ENCODE results near the gene SUFU. TPM values are rescaled to one million over a fixed set of nuclear protein-coding genes. Genes with fewer than 3 reads are reported as not detected.
A peak's percentile ranks its signal among the peaks of the same experiment; 100 is the strongest.

SUFU gene
- total and polyA plus RNA-seq, 2 experiments from 2014 or later: 10.9 to 18.2 TPM

GRCh38 chr10:102604439-102604841, 100.7 kb downstream of the SUFU start:
- no peaks in the 10 kb centered on the region for H4K20me1 ChIP-seq (ENCODE audit: insufficient read depth, poor library complexity, severe bottlenecking)
- H3K9me3 ChIP-seq (ENCODE audit: low read depth): no peaks in the 10 kb centered on the region
- H3K9me2 ChIP-seq (replicated peaks; ENCODE audit: insufficient read depth): no peaks in the 10 kb centered on the region
- no peaks in the 10 kb centered on the region for H3K27me3 ChIP-seq
- H3K36me3 ChIP-seq (replicated peaks; ENCODE audit: insufficient read depth, low read depth): no peaks in the 10 kb centered on the region
- TF ChIP-seq CTCF (IDR thresholded peaks at IDR 0.05; ENCODE audit: poor library complexity): no peak
- no peak for TF ChIP-seq EZH2 (IDR thresholded peaks at IDR 0.05; ENCODE audit: borderline replicate concordance)
- no peak for TF ChIP-seq EZH2phosphoT487 (IDR thresholded peaks at IDR 0.05; ENCODE audit: low read depth, severe bottlenecking, unreplicated experiment)
- no peak overlapping the region for H3K4me2 ChIP-seq
- H3K4me3 ChIP-seq: no peak overlapping the region
- WGBS (ENCODE audit: low lambda C conversion rate, missing lambda C conversion rate): 53% methylated on average over 6 of the region's 6 CpGs
- no peaks in the 10 kb centered on the region for H3K79me2 ChIP-seq
- H3K27ac ChIP-seq: peak overlapping the region; percentile 76
- H3K4me1 ChIP-seq (ENCODE audit: insufficient read depth): peaks cover 28% of the 10 kb centered on the region
- no peak overlapping the region for H2AFZ ChIP-seq
- peak; percentile 76 for DNase-seq (ENCODE audit: low spot score)

- peaks cover 20% of the 10 kb centered on the region for H3K4me1 ChIP-seq (ENCODE audit: insufficient read depth)
- H3K9me3 ChIP-seq (ENCODE audit: low read depth): no peaks in the 10 kb centered on the region
- peak overlapping the region; percentile 76 for H3K27ac ChIP-seq
- no peak overlapping the region for H3K4me2 ChIP-seq
- no peaks in the 10 kb centered on the region for H4K20me1 ChIP-seq (ENCODE audit: insufficient read depth, poor library complexity, severe bottlenecking)
- peak; percentile 4 for DNase-seq (ENCODE audit: low spot score)
- H3K36me3 ChIP-seq (replicated peaks; ENCODE audit: insufficient read depth, low read depth): no peaks in the 10 kb centered on the region
- no peaks in the 10 kb centered on the region for H3K27me3 ChIP-seq
- H3K79me2 ChIP-seq: no peaks in the 10 kb centered on the region
- no peak overlapping the region for H2AFZ ChIP-seq
- 85% methylated on average over 5 of the region's 5 CpGs for WGBS (ENCODE audit: low lambda C conversion rate, missing lambda C conversion rate)
- no peak overlapping the region for H3K4me3 ChIP-seq
- no peaks in the 10 kb centered on the region for H3K9me2 ChIP-seq (replicated peaks; ENCODE audit: insufficient read depth)
- TF ChIP-seq EZH2phosphoT487 (IDR thresholded peaks at IDR 0.05; ENCODE audit: low read depth, severe bottlenecking, unreplicated experiment): no peak
- no peak for TF ChIP-seq CTCF (IDR thresholded peaks at IDR 0.05; ENCODE audit: poor library complexity)
- TF ChIP-seq EZH2 (IDR thresholded peaks at IDR 0.05; ENCODE audit: borderline replicate concordance): no peak
Measured at GRCh38 chr10:102605712-102606111, 101.9 kb downstream of the SUFU start.

- DNase-seq (ENCODE audit: low spot score): no peak
- Histone ChIP-seq H3K4me2 (no peak overlapping the region), H3K79me2 (no peaks in the 10 kb centered on the region), H3K4me3 (no peak overlapping the region), H4K20me1 (ENCODE audit: insufficient read depth, poor library complexity, severe bottlenecking) (no peaks in the 10 kb centered on the region), H3K27me3 (no peaks in the 10 kb centered on the region), H3K9me2 (replicated peaks; ENCODE audit: insufficient read depth) (no peaks in the 10 kb centered on the region), H3K4me1 (ENCODE audit: insufficient read depth) (peaks cover 22% of the 10 kb centered on the region), H2AFZ (no peak overlapping the region), H3K9me3 (ENCODE audit: low read depth) (no peaks in the 10 kb centered on the region), H3K36me3 (replicated peaks; ENCODE audit: insufficient read depth, low read depth) (no peaks in the 10 kb centered on the region), H3K27ac (no peak overlapping the region)
- TF ChIP-seq CTCF (IDR thresholded peaks at IDR 0.05; ENCODE audit: poor library complexity): no peak
- no peak for TF ChIP-seq EZH2 (IDR thresholded peaks at IDR 0.05; ENCODE audit: borderline replicate concordance)
- TF ChIP-seq EZH2phosphoT487 (IDR thresholded peaks at IDR 0.05; ENCODE audit: low read depth, severe bottlenecking, unreplicated experiment): no peak
- 81% methylated on average over 2 of the region's 2 CpGs for WGBS (ENCODE audit: low lambda C conversion rate, missing lambda C conversion rate)
Measured at GRCh38 chr10:102608487-102608886, 104.7 kb downstream of the SUFU start.

- peaks cover 16% of the 10 kb centered on the region for H3K4me1 ChIP-seq (ENCODE audit: insufficient read depth)
- 74% methylated on average over 10 of the region's 10 CpGs for WGBS (ENCODE audit: low lambda C conversion rate, missing lambda C conversion rate)
- no peak for DNase-seq (ENCODE audit: low spot score)
- no peaks in the 10 kb centered on the region for H3K27me3 ChIP-seq
- no peak overlapping the region for H3K4me3 ChIP-seq
- no peaks in the 10 kb centered on the region for H3K36me3 ChIP-seq (replicated peaks; ENCODE audit: insufficient read depth, low read depth)
- no peak overlapping the region for H3K4me2 ChIP-seq
- H3K9me2 ChIP-seq (replicated peaks; ENCODE audit: insufficient read depth): no peaks in the 10 kb centered on the region
- H2AFZ ChIP-seq: no peak overlapping the region
- no peaks in the 10 kb centered on the region for H3K79me2 ChIP-seq
- TF ChIP-seq EZH2 (IDR thresholded peaks at IDR 0.05; ENCODE audit: borderline replicate concordance): no peak
- no peak for TF ChIP-seq EZH2phosphoT487 (IDR thresholded peaks at IDR 0.05; ENCODE audit: low read depth, severe bottlenecking, unreplicated experiment)
- TF ChIP-seq CTCF (IDR thresholded peaks at IDR 0.05; ENCODE audit: poor library complexity): no peak
- H3K9me3 ChIP-seq (ENCODE audit: low read depth): no peaks in the 10 kb centered on the region
- no peak overlapping the region for H3K27ac ChIP-seq
- no peaks in the 10 kb centered on the region for H4K20me1 ChIP-seq (ENCODE audit: insufficient read depth, poor library complexity, severe bottlenecking)
Measured at GRCh38 chr10:102610441-102610887, 106.7 kb downstream of the SUFU start.
